ENCODE data around the gene ERBB4.

GRCh38 chr2:212532087-212532486, 6.5 kb downstream of the ERBB4 start:
- TF ChIP-seq GATA2 (CRISPR knock-in tag; IDR thresholded peaks at IDR 0.05) (no peak), POLR2AphosphoS5 (IDR thresholded peaks at IDR 0.05; ENCODE audit: low read depth, low read length) (no peak), RXRA (IDR thresholded peaks at IDR 0.05; ENCODE audit: borderline replicate concordance, low read depth) (no peak), EZH2phosphoT487 (IDR thresholded peaks at IDR 0.05; ENCODE audit: borderline replicate concordance, low read depth) (no peak), GABPA (IDR thresholded peaks at IDR 0.05; ENCODE audit: low read depth) (no peak), TEAD4 (IDR thresholded peaks at IDR 0.05; ENCODE audit: borderline replicate concordance, insufficient read depth) (no peak), SMC3 (IDR thresholded peaks at IDR 0.05; ENCODE audit: low read depth, low read length) (no peak), TAF1 (IDR thresholded peaks at IDR 0.05; ENCODE audit: borderline replicate concordance, low read depth, low read length) (no peak), CHD2 (IDR thresholded peaks at IDR 0.05; ENCODE audit: low read length, partially characterized antibody) (no peak), ZBTB33 (IDR thresholded peaks at IDR 0.05; ENCODE audit: borderline replicate concordance, low read depth) (no peak), MXI1 (IDR thresholded peaks at IDR 0.05; ENCODE audit: low read depth, low read length) (no peak), ELF1 (IDR thresholded peaks at IDR 0.05) (no peak)
- TF ChIP-seq, protein P1, sequence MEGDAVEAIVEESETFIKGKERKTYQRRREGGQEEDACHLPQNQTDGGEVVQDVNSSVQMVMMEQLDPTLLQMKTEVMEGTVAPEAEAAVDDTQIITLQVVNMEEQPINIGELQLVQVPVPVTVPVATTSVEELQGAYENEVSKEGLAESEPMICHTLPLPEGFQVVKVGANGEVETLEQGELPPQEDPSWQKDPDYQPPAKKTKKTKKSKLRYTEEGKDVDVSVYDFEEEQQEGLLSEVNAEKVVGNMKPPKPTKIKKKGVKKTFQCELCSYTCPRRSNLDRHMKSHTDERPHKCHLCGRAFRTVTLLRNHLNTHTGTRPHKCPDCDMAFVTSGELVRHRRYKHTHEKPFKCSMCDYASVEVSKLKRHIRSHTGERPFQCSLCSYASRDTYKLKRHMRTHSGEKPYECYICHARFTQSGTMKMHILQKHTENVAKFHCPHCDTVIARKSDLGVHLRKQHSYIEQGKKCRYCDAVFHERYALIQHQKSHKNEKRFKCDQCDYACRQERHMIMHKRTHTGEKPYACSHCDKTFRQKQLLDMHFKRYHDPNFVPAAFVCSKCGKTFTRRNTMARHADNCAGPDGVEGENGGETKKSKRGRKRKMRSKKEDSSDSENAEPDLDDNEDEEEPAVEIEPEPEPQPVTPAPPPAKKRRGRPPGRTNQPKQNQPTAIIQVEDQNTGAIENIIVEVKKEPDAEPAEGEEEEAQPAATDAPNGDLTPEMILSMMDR (IDR thresholded peaks at IDR 0.05), result no peak
- TF ChIP-seq, protein P2, sequence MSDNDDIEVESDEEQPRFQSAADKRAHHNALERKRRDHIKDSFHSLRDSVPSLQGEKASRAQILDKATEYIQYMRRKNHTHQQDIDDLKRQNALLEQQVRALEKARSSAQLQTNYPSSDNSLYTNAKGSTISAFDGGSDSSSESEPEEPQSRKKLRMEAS (IDR thresholded peaks at IDR 0.05; ENCODE audit: low read depth), result no peak

Measured in SK-N-SH (cell line).